Left renal cortex interstitium (tissue), 4 donors: Measurements from ENCODE around the gene DRC7. TPM values are rescaled to one million over a fixed set of nuclear protein-coding genes. Genes with fewer than 3 reads are reported as not detected.

Source experiments
- DNase-seq, 4 donors: peaks; one replicate each; pipeline ENCODE4 v3.0.0-alpha.2; 2013; ENCODE audit warnings: low read depth in 4 of 4, low spot score in 2 of 4, missing footprints in 1 of 4
- polyA plus RNA-seq, 4 donors: library from polyadenylated mRNA; unstranded; fragments of 120-200 nt; gene quantifications; one replicate each; pipeline ENCODE4 v1.2.1, GENCODE V29; 2013; ENCODE audit not compliant: insufficient read length in 4 of 4

DRC7 gene
- polyA plus RNA-seq, 4 donors: 3.0 to 3.9 (median 3.6) TPM

GRCh38 chr16:57747091-57747490 lies 52.5 kb downstream of the DRC7 start:
- no peak for DNase-seq

GRCh38 chr16:57747496-57747895 lies 52.9 kb downstream of the DRC7 start:
- DNase-seq: no peak

GRCh38 chr16:57747996-57748395 lies 53.4 kb downstream of the DRC7 start:
- no peak for DNase-seq

GRCh38 chr16:57748596-57748995 lies 54.0 kb downstream of the DRC7 start:
- DNase-seq: no peak

GRCh38 chr16:57749101-57749692 lies 54.6 kb downstream of the DRC7 start:
- no peak for DNase-seq

- DNase-seq: no peak
These were observed 55.3 kb downstream of the DRC7 start for GRCh38 chr16:57749856-57750452.

GRCh38 chr16:57750796-57751538 lies 56.4 kb downstream of the DRC7 start:
- DNase-seq: no peak

- no peak for DNase-seq
These were observed 57.1 kb downstream of the DRC7 start for GRCh38 chr16:57751539-57752202.

- no peak for DNase-seq
These were observed 57.6 kb downstream of the DRC7 start for GRCh38 chr16:57752203-57752580.

GRCh38 chr16:57752581-57753447 lies 58.2 kb downstream of the DRC7 start:
- no peak for DNase-seq

GRCh38 chr16:57753448-57754353 lies 59.1 kb downstream of the DRC7 start:
- no peak for DNase-seq

- no peak for DNase-seq
These were observed 59.9 kb downstream of the DRC7 start for GRCh38 chr16:57754354-57755060.

- DNase-seq: no peak
These were observed 60.6 kb downstream of the DRC7 start for GRCh38 chr16:57755061-57755684.

- no peak for DNase-seq
These were observed 61.3 kb downstream of the DRC7 start for GRCh38 chr16:57755726-57756423.

- no peak for DNase-seq
These were observed 62.1 kb downstream of the DRC7 start for GRCh38 chr16:57756424-57757325.

GRCh38 chr16:57757326-57757786 lies 62.8 kb downstream of the DRC7 start:
- peak in 2 of 4 donors; percentile 18 to 41 for DNase-seq

GRCh38 chr16:57757883-57758282 lies 63.3 kb downstream of the DRC7 start:
- DNase-seq: no peak
